ENCODE data around the gene HINFP.

Gene HINFP

GRCh38 chr11:119121008-119121810, at the start of gene HINFP:
HINFP (plus strand) TSS chr11:119121580; CDS start chr11:119126945, 5,365 bp downstream.
- peak; percentile 90 for DNase-seq

GRCh38 chr11:119077839-119078238, 43.5 kb upstream of the HINFP start:
- no peak for DNase-seq

- DNase-seq: no peak
These were observed 42.5 kb upstream of the HINFP start for GRCh38 chr11:119078675-119079420.

GRCh38 chr11:119081682-119082260, 39.6 kb upstream of the HINFP start:
- no peak for DNase-seq

- DNase-seq: peak; percentile 83
These were observed 36.5 kb upstream of the HINFP start, which contains the start of gene HMBS for GRCh38 chr11:119084663-119085436. HMBS (plus strand) TSS chr11:119084881; CDS start chr11:119085034, 153 bp downstream.

GRCh38 chr11:119085437-119085847, 35.9 kb upstream of the HINFP start:
- DNase-seq: no peak

GRCh38 chr11:119087123-119087522, 34.3 kb upstream of the HINFP start:
- DNase-seq: no peak

GRCh38 chr11:119087747-119088241, 33.6 kb upstream of the HINFP start:
- no peak for DNase-seq

GRCh38 chr11:119088406-119088805, 33.0 kb upstream of the HINFP start:
- no peak for DNase-seq

GRCh38 chr11:119089319-119089718, 32.1 kb upstream of the HINFP start:
- DNase-seq: no peak

- no peak for DNase-seq
These were observed 30.2 kb upstream of the HINFP start for GRCh38 chr11:119091178-119091577.

GRCh38 chr11:119091966-119092879, 29.2 kb upstream of the HINFP start:
- no peak for DNase-seq

GRCh38 chr11:119092880-119093842, 28.2 kb upstream of the HINFP start:
- peak; percentile 19 for DNase-seq

GRCh38 chr11:119093942-119094815, 27.2 kb upstream of the HINFP start:
- no peak for DNase-seq

GRCh38 chr11:119094816-119095065, 26.6 kb upstream of the HINFP start:
- DNase-seq: no peak

GRCh38 chr11:119095066-119095880, 26.1 kb upstream of the HINFP start:
- peak; percentile 98 for DNase-seq

GRCh38 chr11:119099711-119100110, 21.7 kb upstream of the HINFP start:
- DNase-seq: no peak

GRCh38 chr11:119100246-119100970, 21.0 kb upstream of the HINFP start:
- no peak for DNase-seq
